ENCODE measurements around the gene SNAP47.

Gene SNAP47

GRCh38 chr1:227748496-227749182 lies 13.4 kb downstream of the SNAP47 start:
- no peak for DNase-seq (ENCODE audit: low read depth in 2 of 3, low spot score in 1 of 3)

- no peak for DNase-seq (ENCODE audit: low read depth in 2 of 3, low spot score in 1 of 3)
Observed at GRCh38 chr1:227749225-227749624, 14.0 kb downstream of the SNAP47 start.

GRCh38 chr1:227749916-227750710 lies 14.9 kb downstream of the SNAP47 start:
- DNase-seq (ENCODE audit: low read depth in 2 of 3, low spot score in 1 of 3) = no peak

- DNase-seq (ENCODE audit: low read depth in 2 of 3, low spot score in 1 of 3) = no peak
Observed at GRCh38 chr1:227753999-227754711, 18.9 kb downstream of the SNAP47 start.

GRCh38 chr1:227754958-227755357 lies 19.7 kb downstream of the SNAP47 start:
- no peak for DNase-seq (ENCODE audit: low read depth in 2 of 3, low spot score in 1 of 3)

- no peak for DNase-seq (ENCODE audit: low read depth in 2 of 3, low spot score in 1 of 3)
Observed at GRCh38 chr1:227756172-227756959, 21.1 kb downstream of the SNAP47 start.

- no peak for DNase-seq (ENCODE audit: low read depth in 2 of 3, low spot score in 1 of 3)
Observed at GRCh38 chr1:227757781-227758180, 22.5 kb downstream of the SNAP47 start.

- no peak for DNase-seq (ENCODE audit: low read depth in 2 of 3, low spot score in 1 of 3)
Observed at GRCh38 chr1:227758366-227758765, 23.1 kb downstream of the SNAP47 start.

GRCh38 chr1:227759341-227760300 lies 24.4 kb downstream of the SNAP47 start:
- DNase-seq (ENCODE audit: low read depth in 2 of 3, low spot score in 1 of 3) = no peak

- no peak for DNase-seq (ENCODE audit: low read depth in 2 of 3, low spot score in 1 of 3)
Observed at GRCh38 chr1:227760377-227760776, 25.1 kb downstream of the SNAP47 start.

GRCh38 chr1:227761621-227762230 lies 26.5 kb downstream of the SNAP47 start:
- no peak for DNase-seq (ENCODE audit: low read depth in 2 of 3, low spot score in 1 of 3)

- peak; percentile 76 to 80 (median 78) for DNase-seq (ENCODE audit: low read depth in 2 of 3, low spot score in 1 of 3)
Observed at GRCh38 chr1:227762231-227762911, 27.1 kb downstream of the SNAP47 start.

GRCh38 chr1:227763246-227764018 lies 28.2 kb downstream of the SNAP47 start:
- no peak for DNase-seq (ENCODE audit: low read depth in 2 of 3, low spot score in 1 of 3)

- DNase-seq (ENCODE audit: low read depth in 2 of 3, low spot score in 1 of 3) = no peak
Observed at GRCh38 chr1:227764019-227764391, 28.8 kb downstream of the SNAP47 start.

- DNase-seq (ENCODE audit: low read depth in 2 of 3, low spot score in 1 of 3) = no peak
Observed at GRCh38 chr1:227765261-227766014, 30.2 kb downstream of the SNAP47 start.

- peak; percentile 39 to 52 (median 51) for DNase-seq (ENCODE audit: low read depth in 2 of 3, low spot score in 1 of 3)
Observed at GRCh38 chr1:227766015-227766634, 30.9 kb downstream of the SNAP47 start.

GRCh38 chr1:227766653-227767277 lies 31.5 kb downstream of the SNAP47 start:
- DNase-seq (ENCODE audit: low read depth in 2 of 3, low spot score in 1 of 3) = no peak

Measured in stimulated activated CD4-positive, alpha-beta T cell treated with anti-CD3 and anti-CD28 coated beads, Interleukin-12 subunit alpha, Interleukin-12 subunit beta, amount 100 ng/mL, for 48 hours (primary cell).